NOMO-1 treated with DMSO at 0.1 percent for 48 hours (cell line): ENCODE measurements around the gene FXYD3.
A peak's percentile ranks its signal among the peaks of the same experiment; 100 is the strongest.

Experiments
- DNase-seq: peaks from one replicate; lab custom pipeline; 2025; ENCODE audit not compliant: unreplicated experiment; lab: John Stamatoyannopoulos, UW

FXYD3 gene

GRCh38 chr19:35157431-35157830 lies 41.8 kb downstream of the FXYD3 start:
- DNase-seq: no peak

- no peak for DNase-seq
Measured at GRCh38 chr19:35159606-35160005, 44.0 kb downstream of the FXYD3 start.

GRCh38 chr19:35160629-35161433 lies 45.2 kb downstream of the FXYD3 start:
- DNase-seq: no peak

GRCh38 chr19:35161434-35161743 lies 45.8 kb downstream of the FXYD3 start:
- DNase-seq: no peak

GRCh38 chr19:35162471-35163326 lies 47.1 kb downstream of the FXYD3 start:
- DNase-seq: no peak

GRCh38 chr19:35164418-35164817 lies 48.8 kb downstream of the FXYD3 start:
- no peak for DNase-seq

GRCh38 chr19:35165200-35166058 lies 49.8 kb downstream of the FXYD3 start:
- DNase-seq: no peak

- no peak for DNase-seq
Measured at GRCh38 chr19:35166100-35167063, 50.8 kb downstream of the FXYD3 start.

GRCh38 chr19:35167251-35168119 lies 51.9 kb downstream of the FXYD3 start:
- DNase-seq: peak; percentile 62

- no peak for DNase-seq
Measured at GRCh38 chr19:35168196-35168595, 52.6 kb downstream of the FXYD3 start.

- no peak for DNase-seq
Measured at GRCh38 chr19:35169221-35169995, 53.8 kb downstream of the FXYD3 start.

- no peak for DNase-seq
Measured at GRCh38 chr19:35170359-35171061, 54.9 kb downstream of the FXYD3 start.

GRCh38 chr19:35171730-35172129 lies 56.1 kb downstream of the FXYD3 start:
- no peak for DNase-seq
